ENCODE results near the gene MPP7. TPM values are rescaled to one million over a fixed set of nuclear protein-coding genes. Genes with fewer than 3 reads are reported as not detected.

The MPP7 gene
- total RNA-seq, 1 donor from 2014 or later = 19.0 TPM

GRCh38 chr10:28294169-28294532, 8.7 kb downstream of the MPP7 start:
- peaks cover 6% of the 10 kb centered on the region for H3K27me3 Mint-ChIP-seq (ENCODE audit: unreplicated experiment)
- TF ChIP-seq CTCF (IDR thresholded peaks at IDR 0.05; ENCODE audit: partially characterized antibody, unreplicated experiment) = no peak
- H3K27ac Mint-ChIP-seq (ENCODE audit: unreplicated experiment) = peak overlapping the region; percentile 29
- peaks cover 9% of the 10 kb centered on the region for H3K9me3 Mint-ChIP-seq (ENCODE audit: unreplicated experiment)
- no peaks in the 10 kb centered on the region for H3K36me3 Mint-ChIP-seq (ENCODE audit: unreplicated experiment)
- no peak for DNase-seq
- no peak overlapping the region for H3K4me3 Mint-ChIP-seq (ENCODE audit: unreplicated experiment)
- H3K4me1 Mint-ChIP-seq (ENCODE audit: low read depth, unreplicated experiment) = peaks cover 51% of the 10 kb centered on the region

- Mint-ChIP-seq H3K9me3 (ENCODE audit: unreplicated experiment) (peaks cover 9% of the 10 kb centered on the region), H3K36me3 (ENCODE audit: unreplicated experiment) (no peaks in the 10 kb centered on the region), H3K4me3 (ENCODE audit: unreplicated experiment) (peak overlapping the region; percentile 78), H3K27me3 (ENCODE audit: unreplicated experiment) (peaks cover 6% of the 10 kb centered on the region), H3K4me1 (ENCODE audit: low read depth, unreplicated experiment) (peaks cover 51% of the 10 kb centered on the region), H3K27ac (ENCODE audit: unreplicated experiment) (peak overlapping the region; percentile 95)
- TF ChIP-seq CTCF (IDR thresholded peaks at IDR 0.05; ENCODE audit: partially characterized antibody, unreplicated experiment) = no peak
- peak; percentile 28 for DNase-seq
Observed at GRCh38 chr10:28293236-28294168, 9.4 kb downstream of the MPP7 start.

- Mint-ChIP-seq H3K36me3 (ENCODE audit: unreplicated experiment) (no peaks in the 10 kb centered on the region), H3K4me3 (ENCODE audit: unreplicated experiment) (peak overlapping the region; percentile 78)
- no peak for TF ChIP-seq CTCF (IDR thresholded peaks at IDR 0.05; ENCODE audit: partially characterized antibody, unreplicated experiment)
Observed at GRCh38 chr10:28291881-28292297, 11.0 kb downstream of the MPP7 start.

GRCh38 chr10:28285816-28286215, 17.0 kb downstream of the MPP7 start:
- H3K27ac Mint-ChIP-seq (ENCODE audit: unreplicated experiment) = no peak overlapping the region
- H3K36me3 Mint-ChIP-seq (ENCODE audit: unreplicated experiment) = no peaks in the 10 kb centered on the region
- no peak for DNase-seq
- no peaks in the 10 kb centered on the region for H3K27me3 Mint-ChIP-seq (ENCODE audit: unreplicated experiment)
- H3K4me1 Mint-ChIP-seq (ENCODE audit: low read depth, unreplicated experiment) = peaks cover 37% of the 10 kb centered on the region
- no peak for TF ChIP-seq CTCF (IDR thresholded peaks at IDR 0.05; ENCODE audit: partially characterized antibody, unreplicated experiment)
- no peaks in the 10 kb centered on the region for H3K9me3 Mint-ChIP-seq (ENCODE audit: unreplicated experiment)
- H3K4me3 Mint-ChIP-seq (ENCODE audit: unreplicated experiment) = no peak overlapping the region

More at GRCh38 chr10:28291881-28292297, 11.0 kb downstream of the MPP7 start:
- Mint-ChIP-seq H3K27ac (ENCODE audit: unreplicated experiment) (peak overlapping the region; percentile 95), H3K4me1 (ENCODE audit: low read depth, unreplicated experiment) (peaks cover 45% of the 10 kb centered on the region), H3K9me3 (ENCODE audit: unreplicated experiment) (peaks cover 7% of the 10 kb centered on the region), H3K27me3 (ENCODE audit: unreplicated experiment) (peaks cover 6% of the 10 kb centered on the region)
- no peak for DNase-seq

GRCh38 chr10:28284126-28284525, 18.7 kb downstream of the MPP7 start:
- Mint-ChIP-seq H3K4me1 (ENCODE audit: low read depth, unreplicated experiment) (peaks cover 44% of the 10 kb centered on the region), H3K36me3 (ENCODE audit: unreplicated experiment) (no peaks in the 10 kb centered on the region), H3K27ac (ENCODE audit: unreplicated experiment) (peak overlapping the region; percentile 46), H3K9me3 (ENCODE audit: unreplicated experiment) (no peaks in the 10 kb centered on the region), H3K27me3 (ENCODE audit: unreplicated experiment) (no peaks in the 10 kb centered on the region), H3K4me3 (ENCODE audit: unreplicated experiment) (peak overlapping the region; percentile 27)
- no peak for TF ChIP-seq CTCF (IDR thresholded peaks at IDR 0.05; ENCODE audit: partially characterized antibody, unreplicated experiment)
- DNase-seq = no peak
